Right lobe of liver (tissue), 6 donors: ENCODE results near the gene PIEZO2. TPM values are rescaled to one million over a fixed set of nuclear protein-coding genes. Genes with fewer than 3 reads are reported as not detected.
"Not testable (repeated sequence)": the region's sequence is repeated elsewhere in the genome, so short reads cannot be mapped to it uniquely, and the experiment has no call there.

Experiments used
- ATAC-seq, 4 donors: fragments of 200-7000 bp; cut with Tn5 transposase; one replicate each; pipeline ENCODE4 v1.9.1; 2020; ENCODE audit warnings: mild to moderate bottlenecking in 4 of 4, moderate library complexity in 4 of 4
- DNase-seq, 3 donors: peaks; one replicate each; pipeline ENCODE4 v3.0.0-alpha.2; 2020
- H3K27ac ChIP-seq, 3 donors: fragments of 200-600 bp; one replicate each; pipeline ENCODE4 v1.8.0; 2022
- H3K27me3 ChIP-seq, 2 donors: fragments of 200-600 bp; one replicate each; pipeline ENCODE4 v1.8.0; 2022
- H3K36me3 ChIP-seq, 4 donors: fragments of 200-600 bp; sonication (generic) in 1 of 4; one replicate each; pipeline versions ENCODE4 v1.5.1 to v1.8.0; 2017 to 2022; ENCODE audit warnings: control low read depth in 1 of 4
- H3K4me1 ChIP-seq, 4 donors: fragments of 200-600 bp; sonication (generic) in 1 of 4; one replicate each; pipeline versions ENCODE4 v1.5.1 to v1.8.0; 2017 to 2022; ENCODE audit warnings: control low read depth in 1 of 4
- H3K4me3 ChIP-seq, 3 donors: fragments of 200-600 bp; one replicate each; pipeline ENCODE4 v1.8.0; 2022
- H3K9me3 ChIP-seq, 4 donors: fragments of 200-600 bp; sonication (generic) in 1 of 4; one replicate each; pipeline versions ENCODE4 v1.5.1 to v1.8.0; 2017 to 2022; ENCODE audit warnings: control low read depth in 1 of 4
- POLR2A ChIP-seq: fragments of 450-650 bp; IDR thresholded peaks from one replicate; pipeline ENCODE4 v1.6.1; 2017; ENCODE audit warnings: antibody characterized with exemption, mild to moderate bottlenecking
- WGBS: methylation state at CpG from one replicate; pipeline ENCODE4 v1.1.6; 2018; ENCODE audit warnings: low coverage, low lambda C conversion rate; ENCODE audit not compliant: insufficient coverage; ENCODE audit errors: missing lambda C conversion rate; 5-methylcytosine and 5-hydroxymethylcytosine counted together
- intact Hi-C, 2 donors: fragments of 100-400 bp; cut with DNase I; formaldehyde crosslinking; loops; one replicate each; pipeline versions ENCODE4 v1.11.2 to v1.14.1; 2022
- total RNA-seq, 6 experiments: library from RNA; depleted of rRNA in 2 of 6; stranded (reverse); fragments of >200 nt in 2 of 6; fragmentation: NEBNext Ultra II Directional in 3 of 6; extraction: Animal tissue kit (Norgen Biotek cat#: 25700) in 3 of 6; gene quantifications; one replicate each; pipeline versions ENCODE4 v1.1.0 to v1.2.4, GENCODE V29; 2016 to 2023
- TF ChIP-seq, protein P1 (sequence below), 4 donors: fragments of 200-600 bp in 3 of 4; fragments of 450-650 bp in 1 of 4; IDR thresholded peaks; one replicate each; pipeline versions ENCODE4 v1.5.1 to v1.8.0; 2016 to 2022; ENCODE audit warnings: antibody characterized with exemption in 4 of 4, mild to moderate bottlenecking in 2 of 4
- donor health status: DM: no; HTN: yes; CAD: no.
- donor health status: DM: no; HTN: no; CAD: no.
- donor health status: DM: no; HTN: no; CAD: no.
- donor health status: DM: no; HTN: yes; CAD: no.
- donor health status: DM: no; HTN: yes; CAD: no.

The PIEZO2 gene
- total RNA-seq, 6 experiments from 2014 or later: 6.6 to 16.9 (median 10.1) TPM

DNA sequence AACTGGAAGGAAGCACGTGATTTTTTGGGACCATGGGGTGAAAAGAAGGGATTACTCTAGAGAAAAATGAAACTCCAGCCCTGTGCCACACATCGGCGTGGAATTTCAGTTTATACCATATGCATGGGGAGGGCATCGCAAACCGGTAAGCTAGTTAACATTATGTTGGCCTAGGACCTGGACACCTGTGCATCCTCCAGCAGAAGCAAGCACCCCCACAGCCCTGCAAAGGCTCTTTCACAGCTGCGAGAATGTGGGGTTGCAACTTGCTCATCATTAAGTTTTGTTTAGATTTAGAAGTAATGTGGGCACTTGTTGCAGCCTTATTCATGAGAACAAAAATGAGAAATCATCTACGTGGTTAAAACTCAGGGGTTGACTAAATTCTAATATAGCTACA, 299.2 kb downstream of the PIEZO2 start:
- no peaks in the 10 kb centered on the region for H3K36me3 ChIP-seq
- no peak for DNase-seq
- H3K9me3 ChIP-seq: no peaks in the 10 kb centered on the region
- ATAC-seq: no peak
- H3K27me3 ChIP-seq: no peaks in the 10 kb centered on the region
- H3K4me1 ChIP-seq: no peaks in the 10 kb centered on the region
- no peak overlapping the region for H3K4me3 ChIP-seq
- TF ChIP-seq, protein P1, sequence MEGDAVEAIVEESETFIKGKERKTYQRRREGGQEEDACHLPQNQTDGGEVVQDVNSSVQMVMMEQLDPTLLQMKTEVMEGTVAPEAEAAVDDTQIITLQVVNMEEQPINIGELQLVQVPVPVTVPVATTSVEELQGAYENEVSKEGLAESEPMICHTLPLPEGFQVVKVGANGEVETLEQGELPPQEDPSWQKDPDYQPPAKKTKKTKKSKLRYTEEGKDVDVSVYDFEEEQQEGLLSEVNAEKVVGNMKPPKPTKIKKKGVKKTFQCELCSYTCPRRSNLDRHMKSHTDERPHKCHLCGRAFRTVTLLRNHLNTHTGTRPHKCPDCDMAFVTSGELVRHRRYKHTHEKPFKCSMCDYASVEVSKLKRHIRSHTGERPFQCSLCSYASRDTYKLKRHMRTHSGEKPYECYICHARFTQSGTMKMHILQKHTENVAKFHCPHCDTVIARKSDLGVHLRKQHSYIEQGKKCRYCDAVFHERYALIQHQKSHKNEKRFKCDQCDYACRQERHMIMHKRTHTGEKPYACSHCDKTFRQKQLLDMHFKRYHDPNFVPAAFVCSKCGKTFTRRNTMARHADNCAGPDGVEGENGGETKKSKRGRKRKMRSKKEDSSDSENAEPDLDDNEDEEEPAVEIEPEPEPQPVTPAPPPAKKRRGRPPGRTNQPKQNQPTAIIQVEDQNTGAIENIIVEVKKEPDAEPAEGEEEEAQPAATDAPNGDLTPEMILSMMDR (IDR thresholded peaks at IDR 0.05): no peak
- TF ChIP-seq POLR2A: no peak
- intact Hi-C loops: loop anchor here (10.0 kb wide), 2 partner anchors 195 to 305 kb away; no protein-coding TSS in a partner anchor
- WGBS: 93% methylated on average over 6 of the region's 7 CpGs
- H3K27ac ChIP-seq: no peak overlapping the region

DNA sequence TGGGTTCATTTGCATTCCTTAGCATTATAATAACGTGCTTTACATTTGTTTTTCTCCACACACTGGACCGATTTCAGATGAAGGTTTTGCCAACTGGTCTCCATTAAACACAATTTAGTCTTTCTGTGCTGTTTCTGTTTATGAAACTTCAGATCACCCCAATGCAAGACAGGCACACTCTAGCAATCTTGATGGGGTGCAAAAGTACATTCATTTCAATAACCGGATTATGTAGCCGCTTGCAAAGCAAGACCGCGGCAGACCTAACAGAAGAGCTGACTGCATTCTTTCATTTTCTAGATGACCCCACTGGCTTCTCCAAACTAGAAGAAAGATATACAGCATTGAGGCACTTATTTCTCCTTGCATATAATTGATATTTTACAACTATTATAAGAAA, 301.5 kb downstream of the PIEZO2 start:
- TF ChIP-seq, protein P1 (IDR thresholded peaks at IDR 0.05): no peak
- TF ChIP-seq POLR2A: no peak
- H3K4me1 ChIP-seq: no peaks in the 10 kb centered on the region
- DNase-seq (no peak), ATAC-seq (no peak)
- H3K4me3 ChIP-seq: no peak overlapping the region
- intact Hi-C loops: no loop called here
- no peaks in the 10 kb centered on the region for H3K36me3 ChIP-seq
- no peak overlapping the region for H3K27ac ChIP-seq
- no peaks in the 10 kb centered on the region for H3K9me3 ChIP-seq
- H3K27me3 ChIP-seq: no peaks in the 10 kb centered on the region
- 81% methylated on average over 6 of the region's 6 CpGs for WGBS

DNA sequence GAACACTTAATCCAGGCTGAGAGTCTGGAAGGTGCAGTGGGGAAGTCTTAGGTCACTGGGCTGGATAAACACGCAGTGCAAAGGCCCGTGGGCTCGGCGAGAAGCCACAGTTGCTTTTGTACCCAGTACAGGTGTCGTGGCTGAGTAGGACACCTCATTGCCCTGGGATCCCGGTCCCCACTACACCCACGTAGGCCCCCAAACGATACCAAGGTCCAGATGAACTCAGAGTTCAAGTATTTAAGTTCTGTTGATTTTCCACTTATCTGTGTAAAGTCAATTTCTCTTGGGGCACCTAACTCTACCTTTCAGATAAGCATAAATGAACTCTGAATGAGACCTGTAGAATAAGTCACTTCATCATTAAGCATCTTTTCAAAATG, 302.0 kb downstream of the PIEZO2 start:
- 73% methylated on average over 2 of the region's 8 CpGs for WGBS
- no peak overlapping the region for H3K4me3 ChIP-seq
- intact Hi-C loops: no loop called here
- TF ChIP-seq, protein P1 (IDR thresholded peaks at IDR 0.05): no peak
- no peak for TF ChIP-seq POLR2A
- H3K27ac ChIP-seq: no peak overlapping the region
- H3K36me3 ChIP-seq: no peaks in the 10 kb centered on the region
- no peaks in the 10 kb centered on the region for H3K27me3 ChIP-seq
- H3K4me1 ChIP-seq: no peaks in the 10 kb centered on the region
- no peaks in the 10 kb centered on the region for H3K9me3 ChIP-seq
- ATAC-seq (no peak), DNase-seq (no peak)

DNA sequence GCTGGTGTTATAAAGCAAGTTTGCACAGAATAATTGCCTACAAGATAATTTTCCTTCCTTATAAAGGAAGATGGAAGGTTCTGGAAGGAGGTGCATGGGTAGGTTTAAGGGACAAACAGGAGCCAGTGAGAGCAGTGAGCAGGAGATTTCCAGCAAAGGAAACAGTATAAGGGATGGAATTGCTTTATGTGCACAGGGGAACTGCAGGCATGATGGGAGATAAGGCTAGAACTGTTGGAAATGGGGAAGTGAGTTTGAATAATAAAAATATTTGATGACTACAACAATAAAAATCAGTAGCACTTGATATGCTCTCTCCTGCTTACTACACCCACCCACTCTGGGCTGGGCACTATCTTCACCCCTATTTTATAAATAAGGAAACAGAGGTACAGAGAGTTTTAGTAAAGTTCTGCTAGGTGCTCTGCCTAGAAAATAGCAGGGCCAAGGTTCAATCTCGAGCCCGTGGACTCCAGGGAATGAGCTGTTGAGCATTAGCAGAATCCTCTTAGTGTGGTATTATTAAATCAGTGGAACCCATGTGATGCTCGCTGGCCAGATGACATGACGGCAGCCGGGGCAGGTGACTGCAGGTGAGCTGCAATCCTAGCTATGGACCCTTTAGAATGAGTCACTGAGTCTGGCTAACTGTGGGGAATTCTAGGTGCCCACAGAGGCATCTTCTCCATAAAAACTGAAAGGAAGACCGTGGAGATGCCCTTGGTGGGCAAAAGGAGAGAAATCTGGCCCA, 302.5 kb downstream of the PIEZO2 start:
- TF ChIP-seq, protein P1 (IDR thresholded peaks at IDR 0.05): no peak
- TF ChIP-seq POLR2A: no peak
- Histone ChIP-seq H3K27me3 (no peaks in the 10 kb centered on the region), H3K4me3 (no peak overlapping the region), H3K27ac (no peak overlapping the region), H3K4me1 (no peaks in the 10 kb centered on the region), H3K36me3 (no peaks in the 10 kb centered on the region), H3K9me3 (no peaks in the 10 kb centered on the region)
- intact Hi-C loops: no loop called here
- DNase-seq (no peak), ATAC-seq (peak in 1 of 4 donors; percentile 25)
- 78% methylated on average over 3 of the region's 6 CpGs for WGBS

DNA sequence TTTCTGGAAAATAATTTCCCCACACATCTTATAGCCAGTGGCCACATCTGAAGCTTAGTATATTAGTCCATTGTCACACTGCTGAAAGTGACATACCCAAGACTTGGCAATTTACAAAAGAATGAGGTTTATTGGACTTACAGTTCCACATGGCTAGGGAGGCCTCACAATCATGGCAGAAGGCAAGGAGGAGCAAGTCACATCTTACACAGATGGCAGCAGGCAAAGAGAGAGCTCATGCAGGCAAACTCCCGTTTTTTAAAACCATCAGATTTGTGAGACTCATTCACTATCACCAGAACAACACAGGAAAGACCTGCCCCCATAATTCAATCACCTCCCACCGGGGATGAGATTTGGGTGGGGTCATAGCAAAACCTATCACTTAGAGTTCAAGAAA, 303.3 kb downstream of the PIEZO2 start:
- 93% methylated on average over 2 of the region's 2 CpGs for WGBS
- H3K9me3 ChIP-seq, DNase-seq, H3K27me3 ChIP-seq, H3K36me3 ChIP-seq, H3K27ac ChIP-seq, ATAC-seq, H3K4me1 ChIP-seq, H3K4me3 ChIP-seq, intact Hi-C loops: not testable (repeated sequence)
